Measurements from ENCODE around the gene MRPL22. TPM values are rescaled to one million over a fixed set of nuclear protein-coding genes. Genes with fewer than 3 reads are reported as not detected.

Gene MRPL22
- total RNA-seq, 1 donor from 2014 or later = 41.9 TPM

GRCh38 chr5:154940375-154940771 is 500 bp upstream of the MRPL22 start:
- CTCF ChIA-PET = no interaction called here
- intact Hi-C loops (cut with micrococcal nuclease) = loop anchor here (2.0 to 5.0 kb wide), 2 partner anchors 496 to 903 kb away; partner anchors contain the start of genes FAM114A2, MFAP3 and SAP30L
- no peak for ATAC-seq (ENCODE audit: low read depth)
- H3K4me3 Mint-ChIP-seq = peak overlapping the region; percentile 99
- no peaks in the 10 kb centered on the region for H3K9me3 Mint-ChIP-seq
- H3K27ac Mint-ChIP-seq = peak overlapping the region; percentile 97
- H3K4me1 Mint-ChIP-seq = peaks cover 51% of the 10 kb centered on the region
- POLR2A ChIA-PET = interaction anchor here (0.6 kb wide), 1 partner anchor 109 kb away, joined by 3 read pairs; no protein-coding TSS in a partner anchor
- DNase-seq = no peak
- no peaks in the 10 kb centered on the region for H3K27me3 Mint-ChIP-seq
- peaks cover 17% of the 10 kb centered on the region for H3K36me3 Mint-ChIP-seq (ENCODE audit: low read depth)
- TF ChIP-seq CTCF (IDR thresholded peaks at IDR 0.05) = no peak

- DNase-seq (no peak), ATAC-seq (ENCODE audit: low read depth) (no peak)
- CTCF ChIA-PET = no interaction called here
- H3K27ac Mint-ChIP-seq = no peak overlapping the region
- peaks cover 32% of the 10 kb centered on the region for H3K4me1 Mint-ChIP-seq
- H3K27me3 Mint-ChIP-seq = no peaks in the 10 kb centered on the region
- peaks cover 18% of the 10 kb centered on the region for H3K36me3 Mint-ChIP-seq (ENCODE audit: low read depth)
- no peak overlapping the region for H3K4me3 Mint-ChIP-seq
- intact Hi-C loops (cut with micrococcal nuclease) = loop anchor here (5.0 kb wide), 1 partner anchor 906 kb away; the partner anchor contains the start of genes FAM114A2 and MFAP3
- no peaks in the 10 kb centered on the region for H3K9me3 Mint-ChIP-seq
- POLR2A ChIA-PET = no interaction called here
- no peak for TF ChIP-seq CTCF (IDR thresholded peaks at IDR 0.05)
These were observed 2.7 kb downstream of the MRPL22 start for GRCh38 chr5:154943527-154943926.

- TF ChIP-seq CTCF (IDR thresholded peaks at IDR 0.05) = no peak
- H3K27ac Mint-ChIP-seq = no peak overlapping the region
- no peaks in the 10 kb centered on the region for H3K9me3 Mint-ChIP-seq
- no peaks in the 10 kb centered on the region for H3K27me3 Mint-ChIP-seq
- peaks cover 25% of the 10 kb centered on the region for H3K36me3 Mint-ChIP-seq (ENCODE audit: low read depth)
- ATAC-seq (ENCODE audit: low read depth) = no peak
- H3K4me3 Mint-ChIP-seq = no peak overlapping the region
- peaks cover 33% of the 10 kb centered on the region for H3K4me1 Mint-ChIP-seq
- CTCF ChIA-PET = interaction anchor here (1.6 to 2.2 kb wide), 2 partner anchors 11 to 20 kb away, joined by 4 to 6 read pairs; no protein-coding TSS in a partner anchor
- POLR2A ChIA-PET = no interaction called here
- intact Hi-C loops (cut with micrococcal nuclease) = loop anchor here (2.0 to 5.0 kb wide), 2 partner anchors 294 to 907 kb away; partner anchors contain the start of genes FAM114A2 and MFAP3
- DNase-seq = no peak
These were observed 3.8 kb downstream of the MRPL22 start for GRCh38 chr5:154944716-154945115.

GRCh38 chr5:154945695-154946301 is 4.9 kb downstream of the MRPL22 start:
- ChIA-PET CTCF (interaction anchor here (1.6 to 2.2 kb wide), 2 partner anchors 10 to 19 kb away, joined by 4 to 6 read pairs; no protein-coding TSS in a partner anchor), POLR2A (no interaction called here)
- Mint-ChIP-seq H3K4me1 (peaks cover 28% of the 10 kb centered on the region), H3K4me3 (no peak overlapping the region), H3K36me3 (ENCODE audit: low read depth) (peaks cover 34% of the 10 kb centered on the region), H3K27ac (no peak overlapping the region), H3K27me3 (no peaks in the 10 kb centered on the region), H3K9me3 (no peaks in the 10 kb centered on the region)
- no peak for TF ChIP-seq CTCF (IDR thresholded peaks at IDR 0.05)
- intact Hi-C loops (cut with micrococcal nuclease) = loop anchor here (2.0 kb wide), 1 partner anchor 295 kb away; no protein-coding TSS in a partner anchor
- ATAC-seq (ENCODE audit: low read depth) (no peak), DNase-seq (no peak)

- ChIA-PET POLR2A (no interaction called here), CTCF (no interaction called here)
- Mint-ChIP-seq H3K4me1 (peaks cover 13% of the 10 kb centered on the region), H3K27me3 (no peaks in the 10 kb centered on the region), H3K9me3 (no peaks in the 10 kb centered on the region), H3K36me3 (ENCODE audit: low read depth) (peaks cover 33% of the 10 kb centered on the region), H3K4me3 (no peak overlapping the region), H3K27ac (no peak overlapping the region)
- no peak for DNase-seq
- intact Hi-C loops (cut with micrococcal nuclease) = no loop called here
- no peak for ATAC-seq (ENCODE audit: low read depth)
- no peak for TF ChIP-seq CTCF (IDR thresholded peaks at IDR 0.05)
These were observed 6.9 kb downstream of the MRPL22 start for GRCh38 chr5:154947778-154948177.
